Right cardiac atrium (tissue), 5 donors: ENCODE data around the gene MALL. TPM values are rescaled to one million over a fixed set of nuclear protein-coding genes. Genes with fewer than 3 reads are reported as not detected.
"Not testable (repeated sequence)": the region's sequence is repeated elsewhere in the genome, so short reads cannot be mapped to it uniquely, and the experiment has no call there.

Experiments
- ATAC-seq, 2 donors: fragments of 200-7000 bp; cut with Tn5 transposase; one replicate each; pipeline versions ENCODE4 v1.8.0 to v1.9.1; 2020; ENCODE audit warnings: moderate library complexity in 2 of 2, mild to moderate bottlenecking in 1 of 2
- DNase-seq, 3 donors: peaks; one replicate each; pipeline ENCODE4 v3.0.0-alpha.2; 2020
- H3K27ac ChIP-seq: one replicate; pipeline ENCODE4 v1.5.1; 2013; ENCODE audit warnings: mild to moderate bottlenecking, low read length, control low read depth, moderate library complexity
- H3K27me3 ChIP-seq: one replicate; pipeline ENCODE4 v1.6.1; 2013; ENCODE audit not compliant: control insufficient read depth, insufficient read depth
- H3K4me1 ChIP-seq: one replicate; pipeline ENCODE4 v1.6.1; 2013; ENCODE audit warnings: low read length; ENCODE audit not compliant: control insufficient read depth, insufficient read depth
- H3K4me3 ChIP-seq: one replicate; pipeline ENCODE4 v1.5.1; 2013; ENCODE audit warnings: low read length, control low read depth
- H3K9me3 ChIP-seq: one replicate; pipeline ENCODE4 v1.6.1; 2013; ENCODE audit warnings: low read length; ENCODE audit not compliant: control insufficient read depth
- WGBS: extraction: QIAGEN DNeasy Blood & Tissue Kit; methylation state at CpG from one replicate; pipeline ENCODE4 v1.1.7; 2013; 5-methylcytosine and 5-hydroxymethylcytosine counted together
- intact Hi-C, 4 donors: fragments of 100-400 bp; cut with DNase I; formaldehyde crosslinking; loops; one replicate each; pipeline versions ENCODE4 v1.11.0 to v1.14.0; 2022 to 2023
- polyA plus RNA-seq: library from polyadenylated mRNA; stranded (reverse); fragments of 200-250 nt; gene quantifications from one replicate; pipeline ENCODE4 v1.2.3, GENCODE V29; 2013
- total RNA-seq, 4 donors: library from RNA; stranded (reverse); fragmentation: NEBNext Ultra II Directional; extraction: Animal tissue kit (Norgen Biotek cat#: 25700); gene quantifications; one replicate each; pipeline ENCODE4 v1.2.1, GENCODE V29; 2021
- donor health status: healthy with polysubstance abuse.
- donor health status: DM: no; HTN: yes; CAD: no.
- donor health status: DM: no; HTN: no; CAD: no.
- donor health status: DM: no; HTN: yes; CAD: no; lungs with severe emphysema.
- donor health status: DM: yes; HTN: yes; CAD: no.

MALL gene
- total and polyA plus RNA-seq, 5 donors = 7.4 to 26.1 (median 8.1) TPM

DNA sequence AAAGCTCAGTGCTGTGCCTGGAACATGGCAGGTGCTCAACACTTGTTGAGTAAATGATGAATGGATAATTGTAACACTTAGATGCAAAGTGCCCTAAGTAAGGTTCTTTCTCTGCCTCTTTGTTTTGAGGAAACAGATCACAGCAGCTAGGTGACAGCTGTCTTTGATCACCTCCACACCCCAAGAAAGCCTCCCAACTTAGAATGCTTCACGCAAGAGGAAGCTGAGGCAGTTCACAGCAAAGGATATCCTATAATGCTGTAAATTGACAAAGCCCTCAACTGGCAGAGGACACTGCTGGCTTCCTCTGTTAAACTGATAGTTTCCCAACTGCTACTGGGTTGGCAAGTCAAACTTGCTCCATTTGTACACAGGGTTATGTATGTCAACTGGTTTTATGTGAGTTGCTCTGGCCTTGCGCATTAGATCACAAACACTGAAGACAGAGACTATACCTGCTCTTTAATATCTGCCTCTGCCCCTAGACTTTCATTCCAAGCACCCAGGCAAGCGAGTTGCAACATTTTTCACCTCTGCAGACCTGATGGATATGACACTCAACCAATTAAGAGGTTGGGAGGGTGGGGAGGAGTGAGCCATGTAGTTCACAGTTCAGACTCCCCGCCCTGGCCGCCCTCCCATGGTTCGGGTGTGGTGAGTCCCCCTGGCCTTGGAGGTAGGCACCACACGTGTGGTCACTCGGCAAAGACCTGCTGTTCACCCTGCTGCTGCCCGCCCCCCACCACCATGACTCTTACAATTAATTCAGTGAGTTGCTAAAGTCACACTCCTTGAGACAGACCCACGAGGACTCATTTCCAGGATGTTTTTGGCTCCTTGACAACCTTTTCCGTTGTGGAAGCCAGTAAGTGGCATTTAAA, 4.8 kb upstream of the MALL start:
- intact Hi-C loops = no loop called here
- ATAC-seq (peak; percentile 14 to 56), DNase-seq (peak in 2 of 3 donors; percentile 45 to 56)
- 68% methylated on average over 11 of the region's 11 CpGs for WGBS
- H3K27ac ChIP-seq = peak overlapping the region; percentile 46
- H3K4me3 ChIP-seq = no peak overlapping the region
- H3K27me3 ChIP-seq = no peaks in the 10 kb centered on the region
- peaks cover 8% of the 10 kb centered on the region for H3K4me1 ChIP-seq
- H3K9me3 ChIP-seq = no peaks in the 10 kb centered on the region

GRCh38 chr2:110116033-110116710, 550 bp upstream of the MALL start:
- ATAC-seq (peak; percentile 85 to 87), DNase-seq (peak; percentile 71 to 87 (median 79))
- Histone ChIP-seq H3K4me1 (peaks cover 8% of the 10 kb centered on the region), H3K9me3 (no peaks in the 10 kb centered on the region), H3K27me3 (no peaks in the 10 kb centered on the region), H3K4me3 (peak overlapping the region; percentile 22), H3K27ac (peak overlapping the region; percentile 70)
- intact Hi-C loops = no loop called here
- WGBS = 14% methylated on average over 8 of the region's 8 CpGs

GRCh38 chr2:110114831-110115255, 779 bp downstream of the MALL start:
- H3K4me3 ChIP-seq = peak overlapping the region; percentile 22
- no peaks in the 10 kb centered on the region for H3K27me3 ChIP-seq
- intact Hi-C loops = no loop called here
- no peaks in the 10 kb centered on the region for H3K9me3 ChIP-seq
- ATAC-seq (peak in 1 of 2 donors; percentile 28), DNase-seq (no peak)
- WGBS = 77% methylated on average over 14 of the region's 14 CpGs
- H3K27ac ChIP-seq = peak overlapping the region; percentile 10
- peaks cover 3% of the 10 kb centered on the region for H3K4me1 ChIP-seq

GRCh38 chr2:110113961-110114591, 1.5 kb downstream of the MALL start:
- H3K27ac ChIP-seq = peak overlapping the region; percentile 10
- 68% methylated on average over 8 of the region's 8 CpGs for WGBS

DNA sequence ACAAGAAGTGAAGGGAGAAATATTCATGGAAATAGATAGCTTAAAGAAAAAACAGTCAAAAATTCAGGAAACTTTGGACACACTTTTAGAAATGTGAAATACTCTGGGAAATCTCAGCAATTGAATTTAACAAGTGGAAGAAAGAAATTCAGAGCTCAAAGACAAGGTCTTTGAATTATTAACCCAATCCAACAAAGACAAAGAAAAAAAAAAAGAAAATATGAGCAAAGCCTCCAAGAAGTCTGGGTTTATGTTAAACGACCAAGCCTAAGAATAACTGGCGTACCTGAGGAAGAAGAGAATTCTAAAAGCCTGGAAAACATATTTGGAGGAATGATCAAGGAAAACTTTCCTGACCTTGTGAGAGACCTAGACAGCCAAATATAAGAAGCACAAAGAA, 7.3 kb downstream of the MALL start:
- ATAC-seq, H3K27ac ChIP-seq, DNase-seq, H3K4me1 ChIP-seq, H3K9me3 ChIP-seq, H3K4me3 ChIP-seq, H3K27me3 ChIP-seq: not testable (repeated sequence)
- 95% methylated on average over 2 of the region's 2 CpGs for WGBS
- intact Hi-C loops = loop anchor here in 1 of 4 donors (10.0 kb wide), 1 partner anchor 47 kb away; no protein-coding TSS in a partner anchor

More at GRCh38 chr2:110113961-110114591, 1.5 kb downstream of the MALL start:
- H3K4me1 ChIP-seq = peaks cover 3% of the 10 kb centered on the region
- no peaks in the 10 kb centered on the region for H3K9me3 ChIP-seq
- ATAC-seq (peak; percentile 28 to 36), DNase-seq (peak; percentile 53 to 67 (median 55))
- no peaks in the 10 kb centered on the region for H3K27me3 ChIP-seq
- intact Hi-C loops = no loop called here
- peak overlapping the region; percentile 22 for H3K4me3 ChIP-seq

GRCh38 chr2:110107092-110108079, 8.2 kb downstream of the MALL start:
- no peak for DNase-seq
- Histone ChIP-seq H3K4me1 (peaks cover 4% of the 10 kb centered on the region), H3K9me3 (no peaks in the 10 kb centered on the region), H3K27me3 (no peaks in the 10 kb centered on the region), H3K4me3 (no peak overlapping the region), H3K27ac (peak overlapping the region; percentile 24)
- intact Hi-C loops = loop anchor here in 1 of 4 donors (10.0 kb wide), 1 partner anchor 47 kb away; no protein-coding TSS in a partner anchor
- 94% methylated on average over 3 of the region's 3 CpGs for WGBS
- ATAC-seq = peak in 1 of 2 donors; percentile 71

GRCh38 chr2:110106642-110107041, 9.0 kb downstream of the MALL start:
- no peaks in the 10 kb centered on the region for H3K27me3 ChIP-seq
- H3K9me3 ChIP-seq = no peaks in the 10 kb centered on the region
- ATAC-seq = no peak
- H3K4me1 ChIP-seq = peaks cover 6% of the 10 kb centered on the region
- no peak overlapping the region for H3K4me3 ChIP-seq
- WGBS = 73% methylated on average over 6 of the region's 6 CpGs
- intact Hi-C loops = loop anchor here in 1 of 4 donors (10.0 kb wide), 1 partner anchor 48 kb away; no protein-coding TSS in a partner anchor
- H3K27ac ChIP-seq = no peak overlapping the region
- no peak for DNase-seq

GRCh38 chr2:110105608-110106467, 9.8 kb downstream of the MALL start:
- WGBS = 72% methylated on average over 8 of the region's 8 CpGs
- Histone ChIP-seq H3K9me3 (no peaks in the 10 kb centered on the region), H3K27me3 (no peaks in the 10 kb centered on the region), H3K27ac (peak overlapping the region; percentile 23), H3K4me1 (peaks cover 10% of the 10 kb centered on the region), H3K4me3 (no peak overlapping the region)
- intact Hi-C loops = loop anchor here in 1 of 4 donors (10.0 kb wide), 1 partner anchor 49 kb away; no protein-coding TSS in a partner anchor
- no peak for ATAC-seq
- no peak for DNase-seq

GRCh38 chr2:110105183-110105582, 10.4 kb downstream of the MALL start:
- WGBS = 90% methylated on average over 4 of the region's 4 CpGs
- Histone ChIP-seq H3K4me3 (no peak overlapping the region), H3K27ac (no peak overlapping the region), H3K4me1 (peaks cover 12% of the 10 kb centered on the region), H3K9me3 (no peaks in the 10 kb centered on the region), H3K27me3 (no peaks in the 10 kb centered on the region)
- intact Hi-C loops = loop anchor here in 1 of 4 donors (10.0 kb wide), 1 partner anchor 50 kb away; no protein-coding TSS in a partner anchor
- no peak for ATAC-seq
- no peak for DNase-seq
